Keratinocyte (primary cell): ENCODE measurements around the gene ELP6.

Source experiments
- CTCF ChIP-seq, 3 experiments: IDR thresholded peaks in 1 of 3; conservative IDR thresholded peaks in 1 of 3; optimal IDR thresholded peaks in 1 of 3; 2 replicates in 2 of 3; 3 replicates in 1 of 3; pipeline versions ENCODE3 to v1.5.1; 2011; ENCODE audit warnings: low read length in 3 of 3, mild to moderate bottlenecking in 3 of 3, moderate library complexity in 2 of 3, control low read depth in 1 of 3, inconsistent platforms in 1 of 3; ENCODE audit not compliant: insufficient read depth in 2 of 3; ENCODE audit errors: extremely low read depth in 1 of 3
- EZH2 ChIP-seq: IDR thresholded peaks from one replicate; pipeline ENCODE4 v1.6.1; 2012; ENCODE audit warnings: inconsistent platforms, mild to moderate bottlenecking, low read length, moderate library complexity

DNA sequence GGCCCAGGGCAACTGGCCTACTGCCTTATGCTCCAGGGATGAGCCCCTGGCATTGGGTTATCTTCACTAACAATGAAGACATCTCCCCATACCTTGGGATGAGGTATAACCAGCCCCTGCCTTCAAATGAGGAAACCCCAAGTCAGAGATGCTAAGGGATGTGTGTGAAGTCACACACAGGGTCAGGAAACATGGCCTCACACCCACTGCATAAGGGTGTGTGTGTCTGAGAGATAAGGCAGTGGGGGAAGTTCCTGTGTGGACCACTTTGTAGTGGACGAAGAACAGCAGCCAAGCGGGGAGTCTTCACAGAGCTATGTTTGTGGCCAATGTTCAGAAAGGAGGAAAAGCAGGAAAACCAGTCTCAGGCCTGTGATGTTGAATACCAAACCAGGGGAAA lies 10.5 kb downstream of the ELP6 start:
- TF ChIP-seq CTCF (optimal IDR thresholded peaks at IDR 0.05 in 1 of 3, IDR thresholded peaks at IDR 0.05 in 1 of 3, conservative IDR thresholded peaks at IDR 0.05 in 1 of 3; ENCODE audit: extremely low read depth in 1 of 3, insufficient read depth in 2 of 3, low read length in 3 of 3) (no peak), EZH2 (no peak)
